Ovary (tissue), 9 donors: Measurements from ENCODE around the gene CCDC12. TPM values are rescaled to one million over a fixed set of nuclear protein-coding genes. Genes with fewer than 3 reads are reported as not detected.

Source experiments
- DNase-seq, 5 donors: peaks; one replicate each; pipeline ENCODE4 v3.0.0-alpha.2; 2019 to 2020
- H3K27ac ChIP-seq, 2 donors: fragments of 200-600 bp; one replicate each; pipeline versions ENCODE4 v1.5.1 to v1.8.0; 2019 to 2022
- H3K27me3 ChIP-seq: fragments of 200-600 bp; one replicate; pipeline ENCODE4 v1.8.0; 2022
- H3K36me3 ChIP-seq: fragments of 200-600 bp; sonication (generic); one replicate; pipeline ENCODE4 v1.5.1; 2019
- H3K4me1 ChIP-seq: one replicate; pipeline ENCODE4 v1.8.1; 2013; ENCODE audit warnings: mild to moderate bottlenecking, moderate library complexity; ENCODE audit not compliant: insufficient read depth
- H3K4me3 ChIP-seq: fragments of 200-600 bp; sonication (generic); one replicate; pipeline ENCODE4 v1.5.1; 2017
- H3K9me3 ChIP-seq, 2 donors: fragments of 200-600 bp in 1 of 2; sonication (generic) in 1 of 2; one replicate each; pipeline versions ENCODE4 v1.5.1 to v1.8.1; 2013 to 2019; ENCODE audit warnings: mild to moderate bottlenecking in 1 of 2, moderate library complexity in 1 of 2
- EP300 ChIP-seq: sonication (generic); formaldehyde crosslinking; IDR thresholded peaks from one replicate; pipeline ENCODE4 v1.6.1; 2017; ENCODE audit warnings: antibody characterized with exemption
- POLR2A ChIP-seq: fragments of 450-650 bp; IDR thresholded peaks from one replicate; pipeline ENCODE4 v1.6.1; 2017; ENCODE audit warnings: antibody characterized with exemption, mild to moderate bottlenecking, moderate library complexity
- whole genome bisulfite sequencing, 3 donors: extraction: QIAGEN DNeasy Blood & Tissue Kit in 1 of 3; methylation state at CpG; one replicate each; pipeline versions ENCODE4 v1.1.5 to v1.1.7; 2013 to 2017; 5-methylcytosine and 5-hydroxymethylcytosine counted together
- intact Hi-C, 4 donors: fragments of 100-400 bp; cut with DNase I; formaldehyde crosslinking; loops; one replicate each; pipeline versions ENCODE4 v1.11.0 to v1.15.1; 2022 to 2023
- polyA plus RNA-seq, 2 donors: library from polyadenylated mRNA; stranded (reverse); fragments of 200-250 nt in 1 of 2; fragments of 350-450 nt in 1 of 2; fragmentation: Illumina TruSeq in 1 of 2; extraction: RNeasy Lipid Tissue Mini Kit (QIAGEN cat#74804) in 1 of 2; gene quantifications; one replicate each; pipeline ENCODE4 v1.2.3, GENCODE V29; 2013 to 2014
- total RNA-seq, 7 donors: library from RNA; depleted of rRNA in 2 of 7; stranded (reverse); fragments of >200 nt in 2 of 7; fragmentation: NEBNext Ultra II Directional in 3 of 7; extraction: Animal tissue kit (Norgen Biotek cat#: 25700) in 3 of 7; gene quantifications; one replicate each; pipeline versions ENCODE4 v1.1.0 to v1.2.4, GENCODE V29; 2016 to 2023
- TF ChIP-seq, protein P1 (sequence below), 3 donors: fragments of 450-650 bp in 2 of 3; fragments of 200-600 bp in 1 of 3; IDR thresholded peaks; one replicate each; pipeline versions ENCODE4 v1.5.1 to v1.8.0; 2016 to 2022; ENCODE audit warnings: antibody characterized with exemption in 3 of 3, mild to moderate bottlenecking in 1 of 3
- donor health status: DM: no; HTN: no; CAD: no; lungs with moderate emphysema.
- donor health status: DM: no; HTN: no; CAD: no.
- donor health status: Bipolar disorder and iron deficiency.
- donor health status: DM: yes; HTN: yes; CAD: no.
- donor health status: DM: no; HTN: no; CAD: no.
- donor health status: DM: yes; HTN: yes; CAD: no.

The CCDC12 gene
- total and polyA plus RNA-seq, 9 donors: 32.2 to 66.7 (median 42.3) TPM

DNA sequence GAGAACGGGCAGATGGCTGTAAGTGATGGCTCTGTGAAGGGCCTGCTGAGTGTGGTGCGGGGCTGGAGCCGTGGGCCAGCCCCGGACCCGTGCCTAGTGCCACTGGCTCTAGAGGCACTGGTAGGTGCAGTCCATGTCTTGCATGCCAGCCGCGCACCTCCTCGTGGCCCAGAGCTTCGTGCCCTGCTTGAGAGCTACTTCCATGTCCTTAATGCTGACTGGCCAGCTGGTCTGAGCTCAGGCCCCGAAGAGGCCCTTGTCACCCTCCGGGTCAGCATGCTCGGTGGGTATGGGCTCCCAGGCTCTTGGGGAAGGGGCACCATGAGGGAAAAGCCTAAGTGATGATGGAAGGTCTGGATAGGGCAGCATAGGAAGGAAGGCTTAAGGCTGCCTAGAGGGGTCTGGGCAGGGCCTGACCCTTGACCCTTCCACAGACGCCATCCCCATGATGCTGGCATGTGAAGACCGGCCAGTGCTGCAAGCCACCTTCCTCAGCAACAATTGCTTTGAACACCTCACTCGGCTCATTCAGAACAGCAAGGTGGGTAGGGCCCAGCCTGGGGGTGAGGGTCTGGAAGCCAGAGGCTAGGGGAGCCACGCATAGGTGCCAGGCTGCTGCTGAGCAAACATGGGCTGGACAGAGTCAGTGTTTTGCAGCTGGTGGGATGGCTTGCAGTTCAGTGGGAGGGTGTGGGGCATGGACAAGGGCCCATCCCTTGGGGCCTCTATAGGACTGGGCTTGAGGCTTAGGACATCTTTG lies 15.0 kb upstream of the CCDC12 start:
- no peaks in the 10 kb centered on the region for H3K36me3 ChIP-seq
- TF ChIP-seq POLR2A: no peak
- TF ChIP-seq, protein P1, sequence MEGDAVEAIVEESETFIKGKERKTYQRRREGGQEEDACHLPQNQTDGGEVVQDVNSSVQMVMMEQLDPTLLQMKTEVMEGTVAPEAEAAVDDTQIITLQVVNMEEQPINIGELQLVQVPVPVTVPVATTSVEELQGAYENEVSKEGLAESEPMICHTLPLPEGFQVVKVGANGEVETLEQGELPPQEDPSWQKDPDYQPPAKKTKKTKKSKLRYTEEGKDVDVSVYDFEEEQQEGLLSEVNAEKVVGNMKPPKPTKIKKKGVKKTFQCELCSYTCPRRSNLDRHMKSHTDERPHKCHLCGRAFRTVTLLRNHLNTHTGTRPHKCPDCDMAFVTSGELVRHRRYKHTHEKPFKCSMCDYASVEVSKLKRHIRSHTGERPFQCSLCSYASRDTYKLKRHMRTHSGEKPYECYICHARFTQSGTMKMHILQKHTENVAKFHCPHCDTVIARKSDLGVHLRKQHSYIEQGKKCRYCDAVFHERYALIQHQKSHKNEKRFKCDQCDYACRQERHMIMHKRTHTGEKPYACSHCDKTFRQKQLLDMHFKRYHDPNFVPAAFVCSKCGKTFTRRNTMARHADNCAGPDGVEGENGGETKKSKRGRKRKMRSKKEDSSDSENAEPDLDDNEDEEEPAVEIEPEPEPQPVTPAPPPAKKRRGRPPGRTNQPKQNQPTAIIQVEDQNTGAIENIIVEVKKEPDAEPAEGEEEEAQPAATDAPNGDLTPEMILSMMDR (IDR thresholded peaks at IDR 0.05): no peak
- H3K4me1 ChIP-seq: no peaks in the 10 kb centered on the region
- H3K27me3 ChIP-seq: no peaks in the 10 kb centered on the region
- H3K27ac ChIP-seq: no peak overlapping the region
- DNase-seq: no peak
- 90 to 96% (median 91%) methylated on average over 13 to 16 of the region's 16 CpGs for whole genome bisulfite sequencing, 3 donors
- no peak overlapping the region for H3K4me3 ChIP-seq
- intact Hi-C loops: no loop called here
- no peaks in the 10 kb centered on the region for H3K9me3 ChIP-seq

DNA sequence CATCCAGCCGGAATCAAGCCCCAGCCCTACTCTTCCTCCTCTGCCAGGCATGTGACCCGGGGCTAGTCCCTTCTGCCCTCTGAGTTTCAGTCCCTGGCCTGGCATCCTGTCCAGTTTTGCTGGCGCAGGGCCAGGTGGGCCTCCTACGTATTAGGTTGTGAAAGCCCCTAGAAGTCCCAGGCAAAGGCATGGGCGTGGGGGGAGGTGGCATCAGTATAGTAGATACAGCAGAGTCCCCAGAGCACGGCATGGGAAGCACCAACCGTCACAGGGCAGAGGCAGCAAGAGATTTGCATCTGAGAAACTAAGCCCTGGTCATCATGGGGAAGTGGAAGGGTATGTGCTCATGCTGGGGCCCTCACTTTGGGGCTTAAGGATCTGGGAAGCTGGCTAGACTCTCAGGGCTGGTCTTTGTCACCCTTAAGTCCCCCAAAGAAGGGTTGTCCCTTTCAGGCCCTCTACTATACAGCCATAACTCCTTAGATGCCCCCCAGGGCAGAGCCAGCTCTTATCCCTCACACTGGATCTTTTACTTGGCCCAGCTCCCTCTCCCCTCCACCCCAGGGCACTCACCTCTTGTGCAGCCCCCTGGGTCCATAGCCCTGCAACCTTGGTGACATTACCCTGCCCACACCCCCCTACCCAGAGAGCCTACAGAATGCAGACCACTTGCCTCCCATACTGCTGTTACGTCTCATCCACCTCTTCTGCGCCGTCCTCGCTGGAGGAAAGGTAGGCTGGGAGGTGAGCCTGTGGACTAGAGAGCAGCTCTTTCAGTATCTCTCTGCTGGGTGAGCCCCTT lies 14.2 kb upstream of the CCDC12 start:
- 81 to 82% (median 82%) methylated on average over 11 of the region's 11 CpGs for WGBS, 3 donors
- H3K9me3 ChIP-seq: no peaks in the 10 kb centered on the region
- no peaks in the 10 kb centered on the region for H3K27me3 ChIP-seq
- no peak overlapping the region for H3K4me3 ChIP-seq
- H3K36me3 ChIP-seq: no peaks in the 10 kb centered on the region
- H3K27ac ChIP-seq: no peak overlapping the region
- intact Hi-C loops: no loop called here
- no peaks in the 10 kb centered on the region for H3K4me1 ChIP-seq
- no peak for TF ChIP-seq EP300
- TF ChIP-seq, protein P1 (IDR thresholded peaks at IDR 0.05): no peak
- no peak for TF ChIP-seq POLR2A
- DNase-seq: no peak

DNA sequence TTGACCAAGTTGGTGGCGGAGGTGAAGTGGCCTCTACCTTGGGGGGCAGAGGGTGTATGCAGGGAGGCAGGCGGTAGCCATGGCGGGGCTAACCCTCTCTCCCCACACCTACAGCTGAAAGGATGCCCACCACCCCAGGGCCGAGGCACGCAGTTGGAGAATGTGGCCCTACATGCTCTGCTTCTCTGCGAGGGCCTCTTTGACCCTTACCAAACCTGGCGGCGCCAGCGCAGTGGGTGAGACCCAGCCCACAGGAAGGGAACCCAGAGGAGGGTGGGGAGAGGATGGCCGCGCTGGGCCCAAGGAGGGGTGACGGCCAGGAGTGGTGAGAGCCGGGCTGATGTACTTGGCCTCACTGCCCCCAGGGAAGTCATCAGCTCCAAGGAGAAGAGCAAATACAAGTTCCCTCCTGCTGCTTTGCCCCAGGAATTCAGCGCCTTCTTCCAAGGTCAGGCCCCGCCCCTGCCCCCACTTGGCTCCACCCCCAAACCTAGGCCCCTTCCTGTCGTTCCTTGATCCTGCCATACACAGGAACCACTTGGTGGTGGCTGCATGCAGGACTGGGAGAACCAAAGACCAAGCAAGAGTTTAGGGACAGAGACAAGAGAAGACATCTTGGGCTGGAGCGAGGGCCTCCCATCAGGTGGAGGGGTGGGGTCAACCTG lies 12.7 kb upstream of the CCDC12 start:
- H3K36me3 ChIP-seq: no peaks in the 10 kb centered on the region
- H3K27ac ChIP-seq: no peak overlapping the region
- WGBS, 3 donors: 84 to 88% (median 88%) methylated on average over 17 of the region's 17 CpGs
- H3K4me1 ChIP-seq: no peaks in the 10 kb centered on the region
- intact Hi-C loops: no loop called here
- TF ChIP-seq, protein P1 (IDR thresholded peaks at IDR 0.05): no peak
- TF ChIP-seq EP300: no peak
- TF ChIP-seq POLR2A: no peak
- H3K4me3 ChIP-seq: no peak overlapping the region
- no peaks in the 10 kb centered on the region for H3K9me3 ChIP-seq
- H3K27me3 ChIP-seq: no peaks in the 10 kb centered on the region
- DNase-seq: no peak

DNA sequence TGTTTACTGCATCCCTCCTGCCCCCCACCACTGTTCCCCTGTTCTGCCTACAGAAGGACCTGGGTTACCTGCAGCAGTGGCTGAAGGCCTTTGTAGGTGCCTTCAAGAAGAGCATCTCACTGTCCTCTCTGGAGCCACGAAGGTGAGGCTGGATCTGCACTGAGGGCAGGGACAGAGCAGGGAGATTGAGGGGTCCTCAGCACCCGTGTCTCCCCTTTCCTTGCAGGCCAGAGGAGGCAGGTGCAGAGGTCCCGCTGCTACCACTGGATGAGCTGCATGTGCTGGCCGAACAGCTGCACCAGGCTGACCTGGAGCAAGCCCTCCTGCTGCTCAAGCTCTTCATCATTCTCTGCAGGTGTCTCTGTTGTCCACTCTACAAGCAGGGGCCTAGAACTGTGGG lies 12.1 kb upstream of the CCDC12 start:
- TF ChIP-seq POLR2A: no peak
- TF ChIP-seq EP300: no peak
- TF ChIP-seq, protein P1 (IDR thresholded peaks at IDR 0.05): no peak
- H3K9me3 ChIP-seq: no peaks in the 10 kb centered on the region
- H3K4me1 ChIP-seq: no peaks in the 10 kb centered on the region

More for the DNA sequence above, 12.1 kb upstream of the CCDC12 start:
- Histone ChIP-seq H3K4me3 (no peak overlapping the region), H3K27ac (no peak overlapping the region), H3K36me3 (no peaks in the 10 kb centered on the region), H3K27me3 (no peaks in the 10 kb centered on the region)
- intact Hi-C loops: no loop called here
- no peak for DNase-seq
- 79 to 84% (median 82%) methylated on average over 4 of the region's 4 CpGs for WGBS, 3 donors
